Measurements from ENCODE around the gene CTSF. TPM values are rescaled to one million over a fixed set of nuclear protein-coding genes. Genes with fewer than 3 reads are reported as not detected.

Gene CTSF
- total and polyA plus RNA-seq, 4 donors: 6.6 to 39.6 (median 7.9) TPM

GRCh38 chr11:66600631-66601233 lies 32.3 kb upstream of the CTSF start:
- H3K4me3 ChIP-seq: no peak overlapping the region
- H3K9ac ChIP-seq (ENCODE audit: insufficient read depth in 1 of 2, low read length in 2 of 2): no peak overlapping the region
- no peaks in the 10 kb centered on the region for H3K27me3 ChIP-seq (ENCODE audit: control insufficient read depth in 3 of 3, insufficient read depth in 3 of 3, low read length in 2 of 3)
- H3K9me3 ChIP-seq (ENCODE audit: control insufficient read depth in 4 of 4, insufficient read depth in 3 of 4, low read length in 3 of 4): peaks cover 0 to 2% (median 0%) of the 10 kb centered on the region in 4 donors
- H3K27ac ChIP-seq (ENCODE audit: low read depth in 1 of 2, low read length in 1 of 2): no peak overlapping the region
- peaks cover 3 to 38% (median 36%) of the 10 kb centered on the region in 4 donors for H3K36me3 ChIP-seq (ENCODE audit: control insufficient read depth in 4 of 4, insufficient read depth in 4 of 4, low read length in 4 of 4)
- no peak for TF ChIP-seq CTCF (IDR thresholded peaks at IDR 0.05; ENCODE audit: control extremely low read depth, extremely low read depth)
- ATAC-seq (ENCODE audit: insufficient read depth, low FRiP score): no peak
- DNase-seq: no peak
- peaks cover 0 to 4% (median 3%) of the 10 kb centered on the region in 5 donors for H3K4me1 ChIP-seq (ENCODE audit: control insufficient read depth in 5 of 5, insufficient read depth in 5 of 5, low read length in 5 of 5)
- WGBS, 2 donors: 79 to 91% methylated on average over 4 of the region's 4 CpGs

GRCh38 chr11:66600219-66600618 lies 31.8 kb upstream of the CTSF start:
- Histone ChIP-seq H3K27me3 (ENCODE audit: control insufficient read depth in 3 of 3, insufficient read depth in 3 of 3, low read length in 2 of 3) (no peaks in the 10 kb centered on the region), H3K36me3 (ENCODE audit: control insufficient read depth in 4 of 4, insufficient read depth in 4 of 4, low read length in 4 of 4) (peaks cover 3 to 36% (median 32%) of the 10 kb centered on the region in 4 donors), H3K9me3 (ENCODE audit: control insufficient read depth in 4 of 4, insufficient read depth in 3 of 4, low read length in 3 of 4) (peaks cover 0 to 2% (median 0%) of the 10 kb centered on the region in 4 donors), H3K9ac (ENCODE audit: insufficient read depth in 1 of 2, low read length in 2 of 2) (no peak overlapping the region), H3K4me1 (ENCODE audit: control insufficient read depth in 5 of 5, insufficient read depth in 5 of 5, low read length in 5 of 5) (peaks cover 0 to 9% (median 8%) of the 10 kb centered on the region in 5 donors), H3K27ac (ENCODE audit: low read depth in 1 of 2, low read length in 1 of 2) (no peak overlapping the region), H3K4me3 (no peak overlapping the region)
- TF ChIP-seq CTCF (IDR thresholded peaks at IDR 0.05; ENCODE audit: control extremely low read depth, extremely low read depth): no peak
- WGBS, 2 donors: 69 to 92% methylated on average over 2 of the region's 2 CpGs
- DNase-seq: no peak
- ATAC-seq (ENCODE audit: insufficient read depth, low FRiP score): no peak

GRCh38 chr11:66598993-66599392 lies 30.6 kb upstream of the CTSF start:
- no peak for DNase-seq

More at GRCh38 chr11:66598993-66599392, 30.6 kb upstream of the CTSF start:
- Histone ChIP-seq H3K9me3 (ENCODE audit: control insufficient read depth in 4 of 4, insufficient read depth in 3 of 4, low read length in 3 of 4) (peaks cover 0 to 2% (median 0%) of the 10 kb centered on the region in 4 donors), H3K4me1 (ENCODE audit: control insufficient read depth in 5 of 5, insufficient read depth in 5 of 5, low read length in 5 of 5) (peaks cover 0 to 17% (median 10%) of the 10 kb centered on the region in 5 donors), H3K36me3 (ENCODE audit: control insufficient read depth in 4 of 4, insufficient read depth in 4 of 4, low read length in 4 of 4) (peaks cover 3 to 29% (median 25%) of the 10 kb centered on the region in 4 donors), H3K27me3 (ENCODE audit: control insufficient read depth in 3 of 3, insufficient read depth in 3 of 3, low read length in 2 of 3) (no peaks in the 10 kb centered on the region), H3K27ac (ENCODE audit: low read depth in 1 of 2, low read length in 1 of 2) (no peak overlapping the region), H3K9ac (ENCODE audit: insufficient read depth in 1 of 2, low read length in 2 of 2) (no peak overlapping the region), H3K4me3 (no peak overlapping the region)
- no peak for ATAC-seq (ENCODE audit: insufficient read depth, low FRiP score)
- TF ChIP-seq CTCF (IDR thresholded peaks at IDR 0.05; ENCODE audit: control extremely low read depth, extremely low read depth): no peak
- WGBS, 2 donors: 95 to 97% methylated on average over 6 of the region's 6 CpGs

Measured in lung (tissue), 12 donors.